ENCODE measurements around the gene KRT5.
A peak's percentile ranks its signal among the peaks of the same experiment; 100 is the strongest.
"Not testable (repeated sequence)": the region's sequence is repeated elsewhere in the genome, so short reads cannot be mapped to it uniquely, and the experiment has no call there.

Gene KRT5

DNA sequence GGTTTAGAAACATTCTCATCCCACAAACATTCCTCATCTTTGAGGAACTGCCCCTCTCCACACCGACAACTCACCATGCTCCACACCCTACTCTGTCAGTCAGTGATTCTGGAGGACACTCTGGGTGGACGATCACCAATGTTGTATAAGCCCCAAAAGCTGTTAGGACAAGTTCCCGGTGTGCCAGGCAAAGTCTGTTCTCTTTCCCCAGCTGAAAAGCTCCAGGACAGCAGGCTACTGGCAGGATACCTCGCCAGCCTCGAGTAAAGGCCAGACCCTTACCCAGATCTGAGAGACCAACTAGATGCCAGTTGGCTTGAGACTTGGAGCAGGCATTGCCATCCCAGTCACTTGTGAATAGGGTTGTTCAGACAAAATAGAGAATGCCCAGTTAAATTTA is 12.0 kb downstream of the KRT5 start:
- TF ChIP-seq, protein P1, sequence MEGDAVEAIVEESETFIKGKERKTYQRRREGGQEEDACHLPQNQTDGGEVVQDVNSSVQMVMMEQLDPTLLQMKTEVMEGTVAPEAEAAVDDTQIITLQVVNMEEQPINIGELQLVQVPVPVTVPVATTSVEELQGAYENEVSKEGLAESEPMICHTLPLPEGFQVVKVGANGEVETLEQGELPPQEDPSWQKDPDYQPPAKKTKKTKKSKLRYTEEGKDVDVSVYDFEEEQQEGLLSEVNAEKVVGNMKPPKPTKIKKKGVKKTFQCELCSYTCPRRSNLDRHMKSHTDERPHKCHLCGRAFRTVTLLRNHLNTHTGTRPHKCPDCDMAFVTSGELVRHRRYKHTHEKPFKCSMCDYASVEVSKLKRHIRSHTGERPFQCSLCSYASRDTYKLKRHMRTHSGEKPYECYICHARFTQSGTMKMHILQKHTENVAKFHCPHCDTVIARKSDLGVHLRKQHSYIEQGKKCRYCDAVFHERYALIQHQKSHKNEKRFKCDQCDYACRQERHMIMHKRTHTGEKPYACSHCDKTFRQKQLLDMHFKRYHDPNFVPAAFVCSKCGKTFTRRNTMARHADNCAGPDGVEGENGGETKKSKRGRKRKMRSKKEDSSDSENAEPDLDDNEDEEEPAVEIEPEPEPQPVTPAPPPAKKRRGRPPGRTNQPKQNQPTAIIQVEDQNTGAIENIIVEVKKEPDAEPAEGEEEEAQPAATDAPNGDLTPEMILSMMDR (IDR thresholded peaks at IDR 0.05; ENCODE audit: low read depth, low read length, missing control alignments), result no peak
- H3K4me3 ChIP-seq (ENCODE audit: low read depth, low read length), result no peak overlapping the region
- DNase-seq, result no peak
- no peaks in the 10 kb centered on the region for H3K36me3 ChIP-seq (replicated peaks)
- no peak overlapping the region for H3K27ac ChIP-seq
- no peaks in the 10 kb centered on the region for H3K27me3 ChIP-seq (replicated peaks)
- in situ Hi-C loops (cut with HindIII; ENCODE audit: low pct_ligation_motif_present, low sequenced_read_pairs), result no loop called here

DNA sequence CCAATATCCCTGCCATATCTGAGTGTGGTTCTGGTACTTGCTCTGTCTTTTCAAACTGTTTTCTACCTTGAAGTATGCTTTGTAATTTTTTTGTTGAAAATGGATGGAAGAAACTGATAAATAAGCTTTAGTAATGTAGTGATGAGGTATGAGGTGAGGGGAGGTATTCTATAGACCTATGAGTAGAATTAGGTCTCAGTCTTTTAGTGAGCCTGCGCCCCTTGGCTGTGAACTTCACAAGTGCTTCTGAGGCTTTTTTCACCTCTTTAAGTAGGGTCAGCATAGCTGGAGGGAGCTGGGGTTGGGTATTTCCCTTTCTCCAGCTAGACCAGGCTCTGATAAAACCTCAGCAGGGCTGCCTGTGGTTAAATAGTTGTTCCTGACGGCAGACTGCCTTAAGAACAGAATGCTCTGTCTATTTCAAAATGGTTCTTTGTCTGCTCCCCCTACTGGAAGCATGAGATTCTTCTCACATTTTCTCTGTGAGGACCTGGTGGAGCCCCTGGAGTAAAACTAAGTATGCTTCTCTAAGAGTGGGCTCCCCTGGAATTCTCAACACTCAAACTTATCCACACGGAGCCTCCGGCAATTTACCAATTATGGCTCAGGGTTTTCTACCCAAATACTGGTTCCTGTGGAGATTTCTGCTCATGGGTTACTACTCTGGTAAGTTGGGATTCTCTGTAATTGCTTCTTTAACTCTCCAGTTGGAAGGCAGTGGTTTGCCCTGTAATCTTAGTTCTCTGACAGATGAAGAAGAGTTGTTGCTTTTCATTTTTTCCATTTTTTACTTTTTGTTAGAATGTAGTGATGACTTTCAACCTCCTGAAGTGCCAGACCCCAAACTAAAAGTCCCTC is 13.1 kb downstream of the KRT5 start:
- H3K36me3 ChIP-seq (replicated peaks), result no peaks in the 10 kb centered on the region
- TF ChIP-seq, protein P1 (IDR thresholded peaks at IDR 0.05; ENCODE audit: low read depth, low read length, missing control alignments), result peak; percentile 75
- in situ Hi-C loops (cut with HindIII; ENCODE audit: low pct_ligation_motif_present, low sequenced_read_pairs), result no loop called here
- no peak overlapping the region for H3K4me3 ChIP-seq (ENCODE audit: low read depth, low read length)
- H3K27me3 ChIP-seq (replicated peaks), result no peaks in the 10 kb centered on the region
- DNase-seq, result peak; percentile 78
- H3K27ac ChIP-seq, result no peak overlapping the region

DNA sequence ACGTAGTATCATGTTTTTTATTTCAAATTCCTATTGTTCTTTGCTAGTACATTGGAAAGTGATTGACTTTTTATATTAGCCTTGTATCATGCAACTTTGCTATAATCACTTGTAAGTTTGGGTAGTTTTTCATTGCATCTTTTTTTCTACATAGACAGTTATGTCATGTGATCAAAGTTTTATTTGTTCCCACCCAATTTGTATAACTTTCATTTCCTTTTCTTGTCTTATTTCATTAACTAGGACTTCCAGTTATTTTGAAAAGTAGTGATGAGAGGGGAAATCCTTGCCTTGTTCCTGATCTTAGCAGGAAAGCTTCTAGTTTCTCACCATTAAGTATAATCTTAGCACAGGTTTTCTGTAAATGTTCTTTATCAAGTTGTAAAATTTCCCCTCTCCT is 17.3 kb downstream of the KRT5 start:
- in situ Hi-C loops (cut with HindIII; ENCODE audit: low pct_ligation_motif_present, low sequenced_read_pairs), result no loop called here
- DNase-seq, result no peak
- Histone ChIP-seq H3K27ac (no peak overlapping the region), H3K36me3 (replicated peaks) (no peaks in the 10 kb centered on the region), H3K27me3 (replicated peaks) (no peaks in the 10 kb centered on the region), H3K4me3 (ENCODE audit: low read depth, low read length) (no peak overlapping the region)
- TF ChIP-seq, protein P1 (IDR thresholded peaks at IDR 0.05; ENCODE audit: low read depth, low read length, missing control alignments), result no peak

DNA sequence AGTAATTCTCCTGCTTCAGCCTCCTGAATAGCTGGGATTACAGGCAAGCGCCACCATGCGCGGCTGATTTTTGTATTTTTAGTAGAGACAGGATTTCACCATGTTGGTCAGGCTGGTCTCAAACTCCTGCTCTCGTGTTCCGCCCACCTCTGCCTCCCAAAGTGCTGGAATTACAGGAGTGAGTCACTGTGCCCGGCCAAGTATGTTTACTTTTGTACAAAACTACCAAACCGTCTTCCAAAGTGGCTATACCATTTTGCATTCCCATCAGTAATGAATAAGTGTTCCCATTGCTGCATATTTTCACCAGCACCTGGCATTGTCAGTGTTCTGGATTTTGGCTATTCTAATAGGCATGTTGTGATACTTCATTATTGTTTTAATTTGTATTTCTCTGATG is 18.7 kb downstream of the KRT5 start:
- in situ Hi-C loops (cut with HindIII; ENCODE audit: low pct_ligation_motif_present, low sequenced_read_pairs), result no loop called here
- TF ChIP-seq, protein P1 (IDR thresholded peaks at IDR 0.05; ENCODE audit: low read depth, low read length, missing control alignments), result no peak
- H3K27ac ChIP-seq, result no peak overlapping the region
- no peaks in the 10 kb centered on the region for H3K27me3 ChIP-seq (replicated peaks)
- no peak overlapping the region for H3K4me3 ChIP-seq (ENCODE audit: low read depth, low read length)
- H3K36me3 ChIP-seq (replicated peaks), result no peaks in the 10 kb centered on the region
- no peak for DNase-seq

DNA sequence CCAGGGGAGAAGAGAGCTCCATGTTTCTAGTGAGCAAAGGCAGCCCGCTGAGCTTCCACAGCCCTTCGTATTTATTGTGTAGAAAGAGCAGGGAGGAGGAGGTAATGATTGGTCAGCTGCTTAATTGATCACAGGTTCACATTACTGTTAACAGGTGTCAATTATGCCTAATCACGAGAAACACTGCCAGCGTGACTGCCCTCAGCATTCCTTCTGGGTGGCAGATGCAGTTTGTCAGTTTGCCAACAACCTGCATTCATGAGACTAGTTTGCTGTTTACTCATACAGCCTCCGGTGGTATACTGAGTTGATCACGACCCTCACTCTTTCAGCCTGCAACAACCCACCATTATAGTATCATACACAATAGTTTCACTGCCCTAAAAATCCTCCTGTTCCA is 19.6 kb downstream of the KRT5 start:
- H3K27ac ChIP-seq; H3K27me3 ChIP-seq (replicated peaks); H3K4me3 ChIP-seq (ENCODE audit: low read depth, low read length); in situ Hi-C loops (cut with HindIII; ENCODE audit: low pct_ligation_motif_present, low sequenced_read_pairs); H3K36me3 ChIP-seq (replicated peaks); DNase-seq: not testable (repeated sequence)

GRCh38 chr12:52499806-52500560 is 20.2 kb downstream of the KRT5 start:
- H3K36me3 ChIP-seq (replicated peaks), result no peaks in the 10 kb centered on the region
- TF ChIP-seq, protein P1 (IDR thresholded peaks at IDR 0.05; ENCODE audit: low read depth, low read length, missing control alignments), result no peak
- DNase-seq, result peak; percentile 60
- in situ Hi-C loops (cut with HindIII; ENCODE audit: low pct_ligation_motif_present, low sequenced_read_pairs), result no loop called here
- H3K4me3 ChIP-seq (ENCODE audit: low read depth, low read length), result no peak overlapping the region
- H3K27ac ChIP-seq, result peak overlapping the region; percentile 33
- no peaks in the 10 kb centered on the region for H3K27me3 ChIP-seq (replicated peaks)
